Embryonic facial prominence (tissue), 1 donor: ENCODE data around the gene MAP4K5.

Source experiments
- DNase-seq: peaks from one replicate; pipeline ENCODE4 v3.0.0-alpha.2; 2016; ENCODE audit errors: extremely low spot score

Gene MAP4K5

DNA sequence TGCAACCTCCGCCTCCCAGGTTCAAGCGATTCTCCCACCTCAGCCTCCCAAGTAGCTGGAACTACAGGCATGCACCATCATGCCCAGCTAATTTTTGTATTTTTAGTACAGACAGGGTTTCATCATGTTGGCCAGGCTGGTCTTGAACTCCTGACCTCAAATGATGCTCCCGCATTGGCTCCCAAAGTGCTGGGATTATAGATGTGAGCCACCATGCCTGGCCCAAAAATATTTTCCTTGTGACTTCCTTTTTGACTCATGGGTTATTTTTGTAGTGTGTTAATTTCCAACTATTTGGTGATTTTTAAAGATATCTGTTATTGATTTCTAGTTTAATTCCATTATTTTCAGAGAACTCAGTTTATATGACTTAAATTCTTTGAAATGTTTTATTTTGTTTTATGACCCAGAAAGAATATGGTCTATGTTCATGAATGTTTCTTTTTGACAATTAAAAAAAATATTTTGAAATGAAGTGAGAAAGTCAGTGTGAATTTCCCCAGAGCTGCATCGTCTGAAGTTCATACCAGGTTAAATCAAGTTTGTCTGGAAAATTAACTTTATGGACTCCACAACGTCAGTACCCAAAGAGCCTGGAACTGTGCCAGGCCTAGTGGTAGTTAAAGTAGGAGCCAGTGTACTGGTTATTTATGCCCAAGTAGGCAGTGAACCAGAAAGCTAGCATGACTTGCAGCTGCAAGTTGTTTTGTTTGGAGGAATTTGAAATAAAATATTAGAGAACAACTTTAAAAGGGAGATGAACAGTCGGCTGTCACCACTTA lies 132.9 kb downstream of the MAP4K5 start:
- no peak for DNase-seq

DNA sequence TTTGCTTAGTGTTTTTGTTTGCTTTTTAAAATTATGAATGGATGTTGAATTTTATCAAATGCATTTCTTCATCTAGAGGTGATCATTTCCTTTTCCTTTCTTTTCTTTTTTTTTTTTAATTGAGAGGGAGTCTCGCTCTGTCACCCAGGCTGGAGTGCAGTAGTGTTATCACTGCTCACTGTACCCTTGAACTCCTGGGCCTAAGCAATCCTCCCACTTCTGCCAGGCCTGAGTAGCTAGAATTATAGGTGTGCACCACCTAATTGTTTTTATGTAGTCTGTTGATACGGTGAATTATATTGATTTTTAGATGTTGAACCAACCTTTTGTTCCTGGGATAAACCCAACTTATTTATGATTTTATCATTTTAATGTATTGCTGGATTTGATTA lies 134.2 kb downstream of the MAP4K5 start:
- DNase-seq: no peak

DNA sequence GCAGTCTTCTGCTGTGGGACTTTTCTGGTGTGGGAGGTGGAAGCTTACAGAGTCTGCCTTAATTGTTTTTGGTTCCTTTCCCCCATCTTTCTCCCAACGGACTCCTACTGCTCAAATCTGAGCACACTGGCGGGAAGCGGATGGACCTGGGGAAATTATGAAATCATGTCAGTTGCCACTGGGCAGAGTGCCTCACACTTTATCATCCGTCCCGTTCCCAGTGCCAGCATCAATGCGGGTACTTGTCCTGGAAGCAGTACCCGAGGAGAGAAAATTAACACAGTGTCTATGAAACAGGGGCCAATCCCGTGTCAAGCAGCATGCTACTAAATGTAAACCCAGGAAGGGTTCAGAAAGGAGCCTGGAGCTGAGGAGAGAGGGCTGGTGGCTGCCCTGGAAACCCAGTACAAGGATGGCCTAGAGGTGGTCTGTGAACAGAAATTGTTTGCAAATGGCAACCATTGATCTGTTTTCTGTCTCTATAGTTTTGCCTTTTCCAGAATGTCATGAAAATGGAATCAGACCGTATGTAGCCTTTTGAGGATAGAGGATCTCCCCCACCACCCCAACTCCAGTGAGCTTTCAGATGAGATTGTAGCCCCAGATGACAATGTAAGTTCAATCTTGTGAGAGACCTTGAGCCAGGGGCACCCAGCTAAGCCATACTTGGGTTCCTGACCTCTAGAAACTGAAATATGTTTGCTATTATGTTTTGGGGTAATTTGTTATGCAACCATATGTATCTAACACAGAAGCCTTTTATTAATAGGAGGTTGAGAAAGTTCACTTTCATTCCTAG lies 134.8 kb downstream of the MAP4K5 start:
- DNase-seq: no peak

DNA sequence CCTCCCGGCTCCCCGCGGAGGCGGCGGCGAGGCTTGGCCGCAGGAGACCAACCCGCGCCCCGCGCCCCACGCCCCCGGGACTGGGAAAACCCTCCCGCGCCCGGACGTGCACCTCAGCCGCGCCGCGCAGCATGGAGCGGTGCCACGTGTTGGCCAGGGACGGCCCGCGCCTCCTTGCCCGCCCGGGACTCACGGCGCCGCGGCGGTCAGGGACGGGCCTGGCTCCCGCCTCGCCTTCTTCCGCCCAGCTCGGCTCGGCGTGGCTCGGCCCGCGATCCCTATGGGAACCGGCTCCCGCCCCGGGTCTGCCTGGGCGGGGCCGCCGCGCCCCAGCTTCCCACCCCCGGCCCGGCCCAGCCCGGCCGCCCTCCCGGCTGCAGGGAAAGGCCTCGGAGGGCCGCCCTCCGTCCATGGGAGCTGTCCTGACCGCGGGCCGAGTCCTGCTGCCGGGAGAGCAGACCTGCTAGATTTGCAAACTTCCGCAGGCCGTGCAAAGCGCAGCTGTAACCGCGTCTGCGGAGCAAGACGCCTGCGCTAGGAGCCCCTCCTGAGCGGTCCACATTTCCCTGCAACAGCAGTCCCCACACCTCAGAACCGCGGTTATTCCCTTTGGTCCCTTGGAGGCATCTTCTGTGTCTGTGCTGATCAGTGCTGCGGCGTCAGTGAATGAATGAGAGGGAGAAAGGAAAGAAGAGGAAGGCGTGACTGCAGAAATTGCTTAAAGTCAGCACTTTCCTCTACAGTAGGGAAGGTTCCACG lies 135.6 kb downstream of the MAP4K5 start, which contains the start of gene CDKL1:
Gene CDKL1 (minus strand): TSS at position 251 of the 759 bp plus-strand sequence. CDS start 1,013 bp downstream, outside the sequence.
- DNase-seq: no peak

DNA sequence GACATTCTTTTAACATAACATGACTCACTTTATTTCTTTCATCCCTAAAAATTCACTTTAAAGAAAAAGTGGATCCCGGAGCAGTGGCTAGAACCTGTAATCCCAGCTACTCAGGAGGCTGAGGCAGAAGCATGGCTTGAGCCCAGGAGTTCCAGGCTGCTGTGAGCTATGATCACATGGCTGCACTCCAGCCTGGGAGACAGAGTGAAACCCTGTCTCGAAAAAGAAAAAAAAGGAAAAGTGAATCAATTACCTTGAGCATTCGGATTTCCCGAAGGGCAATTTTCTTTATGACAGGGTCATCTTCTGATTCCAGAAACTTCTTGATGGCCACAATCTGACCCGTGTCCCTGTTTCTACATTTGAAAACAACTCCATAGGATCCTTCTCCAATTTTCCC lies 136.9 kb downstream of the MAP4K5 start:
- no peak for DNase-seq

DNA sequence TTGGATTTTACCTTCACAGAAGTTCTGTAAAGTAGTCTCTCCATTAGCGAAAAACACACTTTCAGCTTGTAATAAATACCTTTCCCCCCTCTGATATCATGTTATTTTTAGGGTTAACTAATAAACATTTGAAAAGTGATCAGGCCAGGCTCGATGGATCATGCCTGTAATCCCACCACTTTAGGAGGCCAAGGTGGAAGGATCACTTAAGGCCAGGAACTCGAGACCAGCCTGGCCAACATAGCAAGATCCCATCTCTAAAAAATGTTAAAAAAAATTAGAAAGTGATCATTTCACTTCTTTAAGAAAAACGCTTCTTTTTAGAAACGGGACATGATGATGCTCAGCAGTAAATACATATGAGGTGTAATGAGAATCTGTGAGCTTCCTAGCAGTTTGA lies 137.7 kb downstream of the MAP4K5 start:
- DNase-seq: no peak

DNA sequence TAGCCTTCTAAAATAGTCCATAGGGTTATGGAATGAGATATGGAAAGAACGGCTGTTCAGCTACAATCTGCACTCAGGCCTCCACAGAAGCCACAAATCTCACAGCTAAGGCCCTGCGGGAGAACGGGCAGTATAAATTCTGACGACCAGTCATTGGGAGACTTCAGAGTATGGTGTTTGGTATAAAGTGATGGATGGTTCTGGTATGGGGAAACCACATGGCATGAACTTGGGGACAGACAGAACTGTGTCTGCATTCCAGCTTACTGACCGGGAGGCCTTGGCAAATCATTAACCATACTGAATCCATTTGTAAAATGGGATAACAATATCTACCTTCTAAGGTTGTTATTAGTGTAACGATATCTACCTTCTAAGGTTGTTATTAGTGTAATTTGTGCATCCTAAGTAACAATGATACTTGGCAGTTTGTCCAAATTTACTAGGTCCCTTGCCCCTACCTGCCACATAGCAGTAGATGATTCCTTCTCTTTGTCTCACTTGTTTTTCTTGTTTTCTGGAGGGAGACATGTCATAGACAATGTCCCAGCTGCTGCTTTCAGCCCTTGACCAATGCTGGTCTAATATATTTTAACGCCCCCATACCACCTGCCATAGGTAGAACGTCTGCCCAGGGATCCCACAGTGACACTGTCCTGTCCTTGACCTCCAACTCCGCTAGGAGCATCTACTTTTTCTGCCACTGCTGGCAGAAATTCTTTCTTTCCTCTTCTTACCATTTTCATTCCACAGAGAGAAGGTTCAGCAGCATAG lies 142.5 kb downstream of the MAP4K5 start:
- no peak for DNase-seq

DNA sequence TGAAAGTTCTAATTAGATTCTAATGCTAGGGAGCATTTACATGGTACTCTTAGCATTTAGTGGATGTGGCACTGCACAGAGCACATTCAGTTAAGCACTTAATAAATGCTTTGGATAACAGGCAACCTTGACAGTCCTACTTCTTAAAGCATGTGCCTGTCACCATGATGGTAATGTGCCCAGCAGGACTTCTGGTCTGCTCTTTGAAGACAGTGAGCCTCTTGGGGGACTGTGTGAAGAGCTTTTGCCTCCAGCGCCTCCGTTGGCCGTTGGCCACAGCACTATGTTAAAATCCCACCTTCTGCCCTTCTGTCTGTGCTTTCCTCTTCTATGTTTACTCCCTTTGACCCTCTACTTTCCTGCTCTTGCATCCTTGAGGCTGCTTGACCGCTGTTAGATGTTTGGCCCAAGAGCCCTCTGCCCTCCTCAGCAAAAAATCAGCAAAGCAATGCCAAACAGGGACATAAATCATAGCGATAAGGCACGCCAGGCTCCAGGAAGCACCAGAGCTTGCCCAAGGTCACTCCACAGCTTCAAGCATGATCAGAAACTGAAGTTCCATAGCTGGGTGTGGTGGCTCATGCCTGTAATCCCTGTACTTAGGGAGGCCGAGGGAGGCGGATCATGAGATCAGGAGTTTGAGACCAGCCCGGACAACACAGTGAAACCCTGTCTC lies 144.0 kb downstream of the MAP4K5 start:
- DNase-seq: no peak

DNA sequence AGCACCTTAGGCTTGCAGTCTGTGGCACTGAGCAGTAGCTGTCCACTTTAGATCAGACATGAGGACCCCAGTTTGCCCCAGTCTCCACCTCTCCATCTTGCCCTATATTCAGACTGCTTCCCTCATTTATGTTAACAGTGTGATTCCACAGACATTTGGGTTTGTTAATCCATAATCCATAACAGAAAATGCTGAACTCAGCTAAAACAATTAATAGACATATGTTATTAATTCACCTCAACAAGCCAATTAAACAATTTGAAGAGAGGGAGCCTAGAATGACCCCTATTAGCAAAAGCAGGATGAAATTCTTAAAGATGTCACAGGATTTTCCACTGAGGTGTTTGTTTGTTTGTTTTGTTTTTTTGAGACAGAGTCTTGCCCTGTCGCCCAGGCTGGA lies 144.8 kb downstream of the MAP4K5 start:
- no peak for DNase-seq

DNA sequence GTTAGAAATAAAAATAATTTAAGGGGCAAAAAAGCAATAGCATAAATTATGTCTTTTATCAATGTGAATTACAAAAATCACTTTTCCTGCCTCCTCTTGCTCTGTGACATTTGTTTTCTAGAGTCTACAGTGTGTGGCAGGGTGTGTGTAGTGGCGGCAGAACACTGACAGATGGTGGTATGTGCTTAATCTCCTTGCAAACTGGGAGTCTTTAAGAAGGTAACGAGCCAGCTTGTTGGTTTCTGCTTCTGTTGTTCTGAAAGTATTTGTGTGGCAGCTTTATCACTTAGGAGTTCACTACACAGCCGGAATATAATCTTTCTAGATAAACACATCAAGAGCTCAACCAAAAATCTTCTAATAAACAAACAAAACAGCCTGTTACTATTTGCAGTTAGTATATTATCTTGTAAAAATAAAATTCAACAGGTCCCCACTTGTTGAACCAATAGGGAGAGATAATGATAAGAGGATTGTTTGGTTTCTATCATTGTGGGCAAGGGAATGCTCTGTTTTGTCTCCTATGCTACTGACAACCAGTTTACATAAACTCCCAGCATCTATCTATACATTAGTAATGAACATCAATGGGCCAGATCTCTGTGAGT lies 148.6 kb downstream of the MAP4K5 start:
- no peak for DNase-seq

DNA sequence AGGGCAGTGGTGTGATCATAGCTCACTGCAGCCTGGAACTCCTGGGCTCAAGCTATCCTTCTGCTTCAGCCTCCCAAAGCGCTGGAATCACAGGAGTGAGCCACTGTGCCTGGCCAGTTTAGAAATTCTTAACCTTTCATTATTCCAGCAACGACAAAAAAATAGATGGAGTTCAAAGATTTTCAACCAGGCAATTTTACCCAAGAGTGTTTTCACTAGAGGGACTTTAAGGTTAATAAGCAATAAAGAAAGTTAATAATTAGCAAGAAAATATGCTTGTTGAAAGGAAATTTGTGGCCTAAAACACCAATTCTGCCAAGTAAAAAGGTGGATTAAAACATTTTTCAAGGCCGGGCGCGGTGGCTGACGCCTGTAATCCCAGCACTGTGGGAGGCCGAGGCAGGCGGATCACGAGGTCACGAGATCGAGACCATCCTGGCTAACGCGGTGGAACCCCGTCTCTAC lies 150.5 kb downstream of the MAP4K5 start:
- DNase-seq: no peak

DNA sequence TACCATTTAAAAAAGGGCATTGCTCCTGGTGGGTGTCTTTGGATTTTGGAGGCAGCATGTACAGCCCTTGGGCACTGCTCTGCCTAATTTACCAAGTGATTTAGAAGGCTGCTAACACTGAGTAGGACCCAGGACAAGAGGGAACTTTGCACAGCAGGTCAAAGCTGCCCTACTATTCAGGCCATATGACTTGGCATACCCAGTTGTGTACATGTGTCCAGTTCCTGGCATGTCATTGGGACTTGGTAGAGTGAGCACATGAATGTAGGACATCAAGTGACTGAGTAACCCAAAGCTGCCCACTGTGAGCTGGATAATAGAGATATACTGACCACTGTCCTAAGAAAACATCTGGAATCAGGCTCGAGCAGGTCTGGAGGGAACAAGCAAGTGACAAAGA lies 151.4 kb downstream of the MAP4K5 start:
- DNase-seq: no peak

DNA sequence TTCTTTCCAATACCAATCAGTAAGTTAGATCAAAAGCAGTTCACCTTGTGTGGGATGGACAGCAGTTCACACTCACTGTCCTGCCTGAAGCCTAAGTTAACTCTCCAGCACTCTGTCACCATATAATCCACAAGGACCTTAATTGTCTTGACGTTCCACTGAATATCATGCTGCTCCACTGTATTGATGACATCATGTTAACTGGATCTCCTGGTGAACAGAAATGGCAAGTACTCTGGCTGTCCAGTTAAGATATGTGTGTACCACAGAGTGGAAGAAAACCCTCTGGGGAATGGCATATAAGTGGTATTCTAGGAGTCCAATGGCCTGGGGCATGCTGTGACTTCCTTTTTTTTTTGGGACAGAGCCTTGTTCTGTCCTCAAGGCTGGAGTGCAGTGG lies 151.9 kb downstream of the MAP4K5 start:
- DNase-seq: no peak

DNA sequence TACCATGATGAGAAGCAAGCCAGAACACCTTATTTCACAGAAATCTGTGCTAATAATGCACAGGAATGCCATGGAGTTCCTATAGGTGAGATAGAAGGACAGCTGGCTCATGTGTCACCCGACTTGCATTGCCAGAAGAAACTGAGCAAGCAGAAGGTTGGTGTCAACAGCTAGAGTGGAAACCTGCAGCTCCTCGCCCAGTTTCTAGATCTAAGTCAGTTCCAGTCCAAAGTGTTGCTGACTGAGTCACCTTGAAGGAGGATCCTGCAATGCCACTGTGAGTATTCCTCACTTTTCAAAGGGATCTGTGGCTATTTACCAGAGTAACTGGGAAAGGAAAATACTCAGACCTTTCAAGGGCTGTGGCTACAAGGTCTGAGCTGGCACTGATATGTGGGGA lies 152.8 kb downstream of the MAP4K5 start:
- no peak for DNase-seq

DNA sequence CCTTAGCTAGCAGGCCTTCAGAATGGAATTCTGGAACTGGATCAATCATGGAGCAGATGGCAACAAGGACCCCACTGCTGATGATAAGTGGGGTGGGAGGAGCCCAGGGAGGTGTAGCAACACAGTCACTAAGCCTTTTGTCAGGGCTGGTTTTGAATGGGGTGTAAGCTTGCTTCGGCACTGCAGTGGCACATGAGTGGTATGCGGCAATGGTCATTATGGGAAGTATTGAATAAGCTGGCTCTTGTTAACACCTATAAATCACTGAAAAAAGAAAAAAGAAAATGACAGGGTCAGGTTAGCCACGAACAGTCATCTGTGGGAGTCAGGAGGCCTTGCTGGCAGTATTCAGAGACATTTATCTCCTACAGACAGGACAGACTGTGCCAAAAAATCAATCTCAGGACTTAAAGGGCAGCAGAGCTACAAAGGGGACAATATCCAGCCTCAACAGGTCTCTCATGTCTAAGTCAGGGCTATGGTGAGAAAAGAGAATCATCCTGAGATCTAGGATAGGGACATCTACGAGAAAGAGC lies 154.8 kb downstream of the MAP4K5 start:
- no peak for DNase-seq

DNA sequence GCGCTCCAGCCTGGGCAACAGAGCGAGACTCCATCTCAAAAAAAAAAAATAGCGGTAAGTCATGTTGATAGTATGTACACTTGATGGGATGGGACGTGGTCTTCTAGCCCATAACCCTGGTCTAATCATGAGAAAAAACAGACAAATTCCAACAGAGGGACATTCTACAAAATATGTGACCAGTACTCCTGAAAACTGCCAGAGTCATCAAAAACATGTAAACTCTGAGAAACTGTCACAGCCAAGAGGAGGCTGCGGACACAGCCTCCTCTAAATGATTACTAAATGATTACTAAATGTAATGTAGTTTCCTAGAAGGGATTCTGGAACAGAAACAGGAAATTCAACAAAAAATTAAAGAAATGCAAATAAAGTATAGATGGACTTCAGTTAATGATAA lies 156.6 kb downstream of the MAP4K5 start:
- no peak for DNase-seq

DNA sequence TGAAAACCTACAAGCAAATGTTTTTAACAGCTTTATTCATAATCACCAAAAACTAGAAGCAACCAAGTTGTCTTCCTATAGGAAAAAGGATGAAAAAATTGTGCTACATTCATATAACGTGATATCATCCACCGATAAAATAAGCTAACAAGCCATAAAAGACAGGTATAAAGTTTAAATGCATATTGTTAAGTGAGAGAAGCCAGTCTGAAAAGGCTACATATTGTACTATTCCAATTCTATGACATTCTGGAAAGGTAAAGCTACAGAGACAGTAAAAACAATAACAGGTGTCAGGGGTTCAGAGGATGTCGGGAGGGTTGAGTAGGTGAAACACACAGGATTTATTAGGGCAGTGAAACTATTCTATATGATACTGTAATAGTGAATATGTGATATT lies 158.4 kb downstream of the MAP4K5 start:
- DNase-seq: no peak

DNA sequence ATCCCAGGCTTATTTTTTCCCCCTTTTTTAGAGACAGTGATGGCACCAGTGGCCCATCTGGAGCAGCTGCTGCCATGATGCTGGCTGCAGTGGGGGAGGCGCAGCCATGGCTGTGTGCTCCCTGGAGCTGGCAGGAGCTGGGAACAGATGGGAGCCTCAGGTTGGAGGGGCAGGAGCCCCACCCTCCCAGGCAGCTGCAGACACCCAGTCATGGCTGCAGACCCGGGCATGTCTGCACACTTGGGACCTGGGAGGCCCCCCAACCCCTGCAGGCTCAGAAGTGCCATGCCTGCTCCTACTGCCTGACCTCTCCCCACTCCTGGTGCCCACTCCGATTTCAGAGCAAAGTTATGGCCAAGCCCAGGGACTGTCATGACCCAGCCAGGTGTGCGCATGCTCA lies 160.8 kb downstream of the MAP4K5 start:
- DNase-seq: no peak
